GM08714 (cell line): ENCODE measurements around the gene IMPG2.

ENCODE experiments used
- H3K4me3 ChIP-seq: fragments of 200-500 bp; sonication (Bioruptor generic); 2 replicates; pipeline ENCODE4 v1.5.1; 2014; ENCODE audit warnings: mild to moderate bottlenecking, low read length, inconsistent platforms
- ZNF274 ChIP-seq: IDR thresholded peaks from 2 replicates; pipeline ENCODE4 v1.6.1; 2012; ENCODE audit warnings: mild to moderate bottlenecking, low read depth, low read length

The IMPG2 gene

GRCh38 chr3:101292027-101292426 lies 28.3 kb downstream of the IMPG2 start:
- no peak overlapping the region for H3K4me3 ChIP-seq
- no peak for TF ChIP-seq ZNF274

GRCh38 chr3:101288294-101288693 lies 32.1 kb downstream of the IMPG2 start:
- no peak overlapping the region for H3K4me3 ChIP-seq
- TF ChIP-seq ZNF274: no peak

DNA sequence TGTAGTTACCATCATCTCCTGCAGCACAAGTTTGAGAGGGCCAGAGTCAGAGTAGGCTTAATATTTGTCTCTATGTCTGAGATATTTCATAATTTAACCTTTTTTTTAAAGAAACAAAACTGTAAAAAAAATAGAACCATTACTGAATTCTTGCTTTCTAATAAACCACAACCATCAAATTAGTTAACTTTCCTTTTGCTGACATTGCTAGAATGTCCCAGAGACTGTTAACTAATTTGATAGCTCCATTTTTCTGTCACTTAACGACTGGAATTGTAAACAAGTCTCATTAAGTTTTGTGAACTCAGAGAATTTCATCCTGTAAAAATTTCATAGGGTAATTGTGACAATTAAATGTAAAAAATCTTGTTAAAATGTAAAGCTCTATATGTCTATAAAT lies 35.6 kb downstream of the IMPG2 start:
- TF ChIP-seq ZNF274: no peak
- no peak overlapping the region for H3K4me3 ChIP-seq

DNA sequence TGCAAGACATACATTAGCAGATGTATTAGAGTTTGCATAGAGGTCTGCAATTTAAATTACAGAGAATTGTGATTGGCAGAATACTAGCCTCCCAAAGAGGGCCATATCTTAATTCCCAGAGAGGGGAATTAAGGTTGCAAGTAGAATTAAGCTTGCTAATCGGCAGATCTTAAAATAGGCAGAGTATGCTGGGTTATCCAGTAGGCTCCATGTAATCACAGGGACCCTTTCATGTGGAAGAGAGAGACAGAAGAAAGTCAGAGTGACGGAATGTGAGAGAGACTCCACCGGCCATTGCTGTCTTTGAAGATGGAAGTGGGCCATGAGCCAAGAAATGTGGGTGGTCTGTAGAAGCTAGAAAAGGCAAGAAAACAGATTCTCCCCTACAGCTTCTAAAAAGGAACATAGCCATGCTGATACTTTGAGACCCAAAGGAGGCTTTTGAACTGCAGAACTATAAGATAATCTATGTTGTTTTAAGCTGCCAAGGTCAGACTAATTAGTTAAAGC lies 38.8 kb downstream of the IMPG2 start:
- TF ChIP-seq ZNF274: no peak
- H3K4me3 ChIP-seq: no peak overlapping the region

- H3K4me3 ChIP-seq: no peak overlapping the region
- no peak for TF ChIP-seq ZNF274
Measured at GRCh38 chr3:101279765-101280385, 40.5 kb downstream of the IMPG2 start.

GRCh38 chr3:101279162-101279561 lies 41.2 kb downstream of the IMPG2 start:
- no peak for TF ChIP-seq ZNF274
- H3K4me3 ChIP-seq: no peak overlapping the region

GRCh38 chr3:101278727-101279126 lies 41.6 kb downstream of the IMPG2 start:
- TF ChIP-seq ZNF274: no peak
- H3K4me3 ChIP-seq: no peak overlapping the region

- H3K4me3 ChIP-seq: no peak overlapping the region
- TF ChIP-seq ZNF274: no peak
Measured at GRCh38 chr3:101273608-101274007, 46.8 kb downstream of the IMPG2 start.

DNA sequence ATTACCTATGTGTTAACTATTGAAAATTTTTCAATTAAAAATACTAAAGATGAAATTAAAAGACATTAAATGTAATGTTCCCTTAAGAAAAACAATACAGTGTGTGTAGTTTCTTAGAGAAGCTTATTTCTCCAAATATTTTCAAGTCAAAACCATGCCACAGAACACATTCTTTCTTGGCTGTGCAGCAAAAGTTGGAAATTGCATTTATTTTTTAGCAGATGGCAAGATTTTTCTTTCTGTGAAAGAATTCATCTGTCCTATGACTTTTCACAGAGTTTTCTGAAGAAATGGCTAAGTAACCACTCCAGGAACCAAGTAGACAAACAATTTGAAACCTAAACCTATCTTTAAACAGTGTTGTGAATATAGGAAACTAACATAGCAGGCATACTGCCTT lies 47.2 kb downstream of the IMPG2 start:
- no peak overlapping the region for H3K4me3 ChIP-seq
- no peak for TF ChIP-seq ZNF274

DNA sequence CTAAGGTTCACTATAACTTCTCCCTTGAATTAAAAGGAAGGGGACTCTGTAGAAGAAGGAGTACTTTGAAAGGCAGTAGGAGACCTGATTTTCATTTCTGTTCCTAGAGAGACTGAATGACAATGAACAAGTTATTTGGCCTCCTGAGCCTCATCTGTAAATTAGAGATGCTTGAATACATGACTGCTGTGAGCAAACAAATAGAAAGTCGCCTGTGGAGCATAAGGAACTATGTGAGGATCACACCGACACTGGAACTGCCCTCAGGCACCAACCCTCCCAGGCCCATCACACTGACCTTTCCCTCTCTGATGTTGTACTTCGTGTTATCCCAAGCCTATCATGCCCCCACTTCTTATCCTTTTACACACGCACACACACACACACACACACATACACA lies 48.6 kb downstream of the IMPG2 start:
- no peak for TF ChIP-seq ZNF274
- H3K4me3 ChIP-seq: no peak overlapping the region

- TF ChIP-seq ZNF274: no peak
- H3K4me3 ChIP-seq: no peak overlapping the region
Measured at GRCh38 chr3:101270149-101270548, 50.2 kb downstream of the IMPG2 start.

- H3K4me3 ChIP-seq: no peak overlapping the region
- no peak for TF ChIP-seq ZNF274
Measured at GRCh38 chr3:101268971-101269671, 51.3 kb downstream of the IMPG2 start.

DNA sequence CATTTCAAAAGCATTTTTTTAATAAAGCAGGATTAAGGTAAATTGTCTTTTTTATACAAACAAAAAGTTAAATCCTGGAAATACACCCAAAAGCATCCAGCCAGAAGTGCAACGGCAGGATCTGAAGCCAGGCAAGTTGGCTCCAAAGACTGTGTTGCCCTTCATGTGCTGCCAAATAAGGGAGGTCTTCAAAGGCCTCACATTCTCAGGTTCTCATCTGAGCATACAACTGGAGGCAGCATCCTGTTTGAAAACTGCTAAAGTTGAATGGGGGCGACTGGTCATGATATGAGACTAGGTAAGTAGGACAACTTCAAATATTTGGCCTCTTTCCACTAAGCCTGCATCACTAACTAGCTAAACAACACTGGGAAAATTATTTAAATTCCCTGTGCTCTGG lies 52.2 kb downstream of the IMPG2 start:
- H3K4me3 ChIP-seq: no peak overlapping the region
- no peak for TF ChIP-seq ZNF274

DNA sequence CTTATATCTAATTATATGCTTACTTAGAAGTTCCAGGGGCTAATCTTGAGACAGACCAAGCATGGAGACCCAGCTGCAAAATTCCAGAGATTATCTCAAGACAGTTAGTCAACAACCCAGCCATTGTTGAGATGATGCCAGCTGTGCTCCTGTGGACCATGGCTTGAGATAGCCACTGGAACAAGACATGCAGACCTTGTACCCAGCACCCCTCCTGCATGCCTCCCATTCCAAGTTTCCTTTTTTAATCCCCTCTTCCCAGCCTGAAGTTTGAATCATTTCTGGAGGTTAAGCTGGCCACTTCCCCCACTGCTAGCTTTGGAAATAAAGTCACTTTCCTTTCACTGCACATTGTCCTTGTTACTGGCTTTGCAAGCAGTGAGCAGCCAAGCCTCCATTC lies 53.8 kb downstream of the IMPG2 start:
- H3K4me3 ChIP-seq: no peak overlapping the region
- TF ChIP-seq ZNF274: no peak

DNA sequence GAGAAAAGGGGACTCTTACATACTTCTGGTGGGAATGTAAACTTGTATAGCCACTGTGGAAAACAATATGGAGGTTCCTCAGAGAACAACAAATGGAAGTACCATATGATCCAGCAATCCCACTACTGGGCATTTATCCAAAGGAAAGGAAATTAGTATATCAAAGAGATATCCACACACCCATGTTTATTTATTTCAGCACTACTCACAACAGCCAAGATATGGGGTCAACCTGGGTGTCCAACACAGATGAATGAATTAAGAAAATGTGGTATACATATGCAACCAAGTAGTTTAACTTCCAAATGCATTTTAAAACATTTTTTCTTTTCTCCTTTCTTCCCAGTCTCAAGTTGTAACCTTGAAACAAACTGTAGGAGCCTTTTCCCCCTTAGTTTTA lies 54.3 kb downstream of the IMPG2 start:
- no peak for TF ChIP-seq ZNF274
- H3K4me3 ChIP-seq: no peak overlapping the region
